T-helper 1 cell treated with Interleukin-12 subunit alpha and Interleukin-12 subunit beta and Interleukin-4 antibody, amounts not matched to agents 30 ng/mL and 1 ng/mL, for 36 hours (primary cell): ENCODE results near the gene CLIC4. TPM values are rescaled to one million over a fixed set of nuclear protein-coding genes. Genes with fewer than 3 reads are reported as not detected.

Experiments used
- total RNA-seq: library from RNA; stranded (reverse); gene quantifications from 2 replicates; pipeline ENCODE4 v1.2.3, GENCODE V29; 2022

Gene CLIC4
- total RNA-seq, 1 donor from 2014 or later = 26.9 TPM

Other genes with a start within 250 kb of the CLIC4 start
- 55.5 and 56.4 TPM in 2 replicates for gene RCAN3, start 242.6 kb upstream of the CLIC4 start, total RNA-seq
- not detected in 2 replicates for gene NCMAP, start 189.4 kb upstream of the CLIC4 start, total RNA-seq
- gene SRRM1, start 102.1 kb upstream of the CLIC4 start, total RNA-seq = 175 and 178 TPM in 2 replicates
- gene RUNX3, start 184.8 kb downstream of the CLIC4 start, total RNA-seq = 179 and 186 TPM in 2 replicates